Measurements from ENCODE around the gene IL36B. TPM values are rescaled to one million over a fixed set of nuclear protein-coding genes. Genes with fewer than 3 reads are reported as not detected.
A peak's percentile ranks its signal among the peaks of the same experiment; 100 is the strongest.
"Not testable (repeated sequence)": the region's sequence is repeated elsewhere in the genome, so short reads cannot be mapped to it uniquely, and the experiment has no call there.

The IL36B gene
- not detected for total RNA-seq

- Mint-ChIP-seq H3K27ac (no peak within 1 kb of the TSS), H3K27me3 (peaks cover 15% of the 10 kb centered on the region), H3K9me3 (peaks cover 15% of the 10 kb centered on the region), H3K36me3 (ENCODE audit: low read depth) (peaks cover 5% of the 10 kb centered on the region), H3K4me1 (no peaks in the 10 kb centered on the region), H3K4me3 (no peak within 1 kb of the TSS)
- no peak for DNase-seq
- ChIA-PET POLR2A (no interaction called here), CTCF (no interaction called here)
Measured at GRCh38 chr2:113052396-113052917, at the start of gene IL36B. Gene IL36B (minus strand): TSS chr2:113052867.

- H3K4me1 Mint-ChIP-seq: peaks cover 62% of the 10 kb centered on the region
- ChIA-PET CTCF (interaction anchor here (1.2 kb wide), 1 partner anchor 288 kb away, joined by 3 read pairs; no protein-coding TSS in a partner anchor), POLR2A (no interaction called here)
- H3K4me3 Mint-ChIP-seq: no peak overlapping the region
- H3K27me3 Mint-ChIP-seq: peaks cover 2% of the 10 kb centered on the region
- no peak for DNase-seq
- H3K36me3 Mint-ChIP-seq (ENCODE audit: low read depth): peaks cover 36% of the 10 kb centered on the region
- H3K27ac Mint-ChIP-seq: peak overlapping the region; percentile 17
- H3K9me3 Mint-ChIP-seq: peaks cover 21% of the 10 kb centered on the region
Measured at GRCh38 chr2:113102133-113102532, 49.5 kb upstream of the IL36B start.

- no peaks in the 10 kb centered on the region for H3K27me3 Mint-ChIP-seq
- POLR2A ChIA-PET: interaction anchor here (0.5 to 2.0 kb wide), 4 partner anchors 13 to 83 kb away, joined by 3 to 16 read pairs (median 4); partner anchors contain the start of gene PSD4
- peaks cover 49% of the 10 kb centered on the region for H3K4me1 Mint-ChIP-seq
- CTCF ChIA-PET: interaction anchor here (1.1 to 1.2 kb wide), 3 partner anchors 37 to 272 kb away, joined by 3 to 5 read pairs (median 4); no protein-coding TSS in a partner anchor
- H3K36me3 Mint-ChIP-seq (ENCODE audit: low read depth): peaks cover 31% of the 10 kb centered on the region
- H3K4me3 Mint-ChIP-seq: peak overlapping the region; percentile 63
- DNase-seq: no peak
- H3K9me3 Mint-ChIP-seq: peaks cover 28% of the 10 kb centered on the region
- peak overlapping the region; percentile 75 for H3K27ac Mint-ChIP-seq
Measured at GRCh38 chr2:113098532-113098931, 45.9 kb upstream of the IL36B start.

- CTCF ChIA-PET: interaction anchor here (0.8 to 1.5 kb wide), 7 partner anchors 10 to 272 kb away, joined by 3 to 8 read pairs (median 4); no protein-coding TSS in a partner anchor
- peak overlapping the region; percentile 63 for H3K4me3 Mint-ChIP-seq
- peaks cover 28% of the 10 kb centered on the region for H3K9me3 Mint-ChIP-seq
- peaks cover 44% of the 10 kb centered on the region for H3K4me1 Mint-ChIP-seq
- no peaks in the 10 kb centered on the region for H3K27me3 Mint-ChIP-seq
- H3K36me3 Mint-ChIP-seq (ENCODE audit: low read depth): peaks cover 31% of the 10 kb centered on the region
- peak overlapping the region; percentile 75 for H3K27ac Mint-ChIP-seq
- peak; percentile 35 for DNase-seq
- POLR2A ChIA-PET: interaction anchor here (0.5 to 2.0 kb wide), 7 partner anchors 12 to 101 kb away, joined by 3 to 16 read pairs (median 4); partner anchors contain the start of gene PSD4
Measured at GRCh38 chr2:113098041-113098440, 45.4 kb upstream of the IL36B start.

GRCh38 chr2:113096842-113097618 lies 44.4 kb upstream of the IL36B start:
- not testable (repeated sequence) for DNase-seq, H3K27me3 Mint-ChIP-seq
- Mint-ChIP-seq H3K36me3 (ENCODE audit: low read depth) (peaks cover 22% of the 10 kb centered on the region), H3K27ac (peak overlapping the region; percentile 75), H3K4me3 (peak overlapping the region; percentile 63), H3K4me1 (peaks cover 34% of the 10 kb centered on the region), H3K9me3 (peaks cover 20% of the 10 kb centered on the region)
- POLR2A ChIA-PET: interaction anchor here (0.9 to 2.0 kb wide), 3 partner anchors 27 to 77 kb away, joined by 4 to 16 read pairs (median 4); partner anchors contain the start of gene PSD4
- CTCF ChIA-PET: interaction anchor here (0.8 to 1.5 kb wide), 4 partner anchors 9 to 102 kb away, joined by 3 to 8 read pairs (median 4); no protein-coding TSS in a partner anchor

GRCh38 chr2:113096306-113096705 lies 43.6 kb upstream of the IL36B start:
- H3K36me3 Mint-ChIP-seq (ENCODE audit: low read depth): peaks cover 22% of the 10 kb centered on the region
- H3K9me3 Mint-ChIP-seq: peaks cover 20% of the 10 kb centered on the region
- CTCF ChIA-PET, H3K27me3 Mint-ChIP-seq, POLR2A ChIA-PET, H3K4me3 Mint-ChIP-seq, H3K27ac Mint-ChIP-seq, DNase-seq: not testable (repeated sequence)
- H3K4me1 Mint-ChIP-seq: peaks cover 30% of the 10 kb centered on the region

GRCh38 chr2:113093613-113093977 lies 40.9 kb upstream of the IL36B start:
- ChIA-PET POLR2A (no interaction called here), CTCF (interaction anchor here (1.3 to 2.2 kb wide), 2 partner anchors 10 to 13 kb away, joined by 3 to 6 read pairs; no protein-coding TSS in a partner anchor)
- Mint-ChIP-seq H3K27ac (no peak overlapping the region), H3K9me3 (peaks cover 20% of the 10 kb centered on the region), H3K36me3 (ENCODE audit: low read depth) (peaks cover 19% of the 10 kb centered on the region), H3K4me3 (no peak overlapping the region), H3K27me3 (no peaks in the 10 kb centered on the region), H3K4me1 (peaks cover 22% of the 10 kb centered on the region)
- DNase-seq: no peak

- peaks cover 18% of the 10 kb centered on the region for H3K9me3 Mint-ChIP-seq
- H3K4me3 Mint-ChIP-seq: no peak overlapping the region
Measured at GRCh38 chr2:113092864-113093612, 40.4 kb upstream of the IL36B start.

GRCh38 chr2:113091231-113091896 lies 38.7 kb upstream of the IL36B start:
- ChIA-PET POLR2A (no interaction called here), CTCF (interaction anchor here (1.1 kb wide), 1 partner anchor 47 kb away, joined by 4 read pairs; no protein-coding TSS in a partner anchor)
- Mint-ChIP-seq H3K4me3 (no peak overlapping the region), H3K4me1 (no peaks in the 10 kb centered on the region), H3K27me3 (no peaks in the 10 kb centered on the region), H3K9me3 (peaks cover 5% of the 10 kb centered on the region), H3K27ac (no peak overlapping the region), H3K36me3 (ENCODE audit: low read depth) (peaks cover 9% of the 10 kb centered on the region)
- no peak for DNase-seq

More at GRCh38 chr2:113092864-113093612, 40.4 kb upstream of the IL36B start:
- peaks cover 16% of the 10 kb centered on the region for H3K4me1 Mint-ChIP-seq
- ChIA-PET POLR2A (interaction anchor here (0.9 kb wide), 1 partner anchor 83 kb away, joined by 3 read pairs; no protein-coding TSS in a partner anchor), CTCF (interaction anchor here (1.3 to 2.2 kb wide), 2 partner anchors 9 to 13 kb away, joined by 3 to 6 read pairs; no protein-coding TSS in a partner anchor)
- H3K27me3 Mint-ChIP-seq: no peaks in the 10 kb centered on the region
- peaks cover 14% of the 10 kb centered on the region for H3K36me3 Mint-ChIP-seq (ENCODE audit: low read depth)
- no peak overlapping the region for H3K27ac Mint-ChIP-seq
- no peak for DNase-seq

- no peak for DNase-seq
- POLR2A ChIA-PET: interaction anchor here (1.5 kb wide), 1 partner anchor 15 kb away, joined by 6 read pairs; no protein-coding TSS in a partner anchor
Measured at GRCh38 chr2:113089916-113090315, 37.2 kb upstream of the IL36B start.

GRCh38 chr2:113088213-113088992 lies 35.7 kb upstream of the IL36B start:
- Mint-ChIP-seq H3K27me3 (no peaks in the 10 kb centered on the region), H3K4me1 (peaks cover 9% of the 10 kb centered on the region), H3K36me3 (ENCODE audit: low read depth) (peaks cover 3% of the 10 kb centered on the region), H3K27ac (no peak overlapping the region), H3K9me3 (no peaks in the 10 kb centered on the region), H3K4me3 (no peak overlapping the region)
- DNase-seq: no peak
- POLR2A ChIA-PET: no interaction called here
- CTCF ChIA-PET: interaction anchor here (1.2 to 3.0 kb wide), 4 partner anchors 8 to 147 kb away, joined by 3 to 17 read pairs (median 4); no protein-coding TSS in a partner anchor

More at GRCh38 chr2:113089916-113090315, 37.2 kb upstream of the IL36B start:
- H3K9me3 Mint-ChIP-seq: no peaks in the 10 kb centered on the region
- H3K4me3 Mint-ChIP-seq: no peak overlapping the region
- H3K4me1 Mint-ChIP-seq: peaks cover 5% of the 10 kb centered on the region
- H3K36me3 Mint-ChIP-seq (ENCODE audit: low read depth): peaks cover 3% of the 10 kb centered on the region
- no peak overlapping the region for H3K27ac Mint-ChIP-seq
- CTCF ChIA-PET: interaction anchor here (0.9 to 3.0 kb wide), 4 partner anchors 10 to 148 kb away, joined by 3 to 17 read pairs (median 5); no protein-coding TSS in a partner anchor
- H3K27me3 Mint-ChIP-seq: no peaks in the 10 kb centered on the region
